Esophagus muscularis mucosa (tissue), 3 donors: ENCODE measurements around the gene MRPL50.

ENCODE experiments used
- CTCF ChIP-seq, 3 experiments: fragments of 200-600 bp in 2 of 3; fragments of 450-650 bp in 1 of 3; sonication (generic) in 2 of 3; IDR thresholded peaks; one replicate each; pipeline ENCODE4 v1.5.1; 2017 to 2019; ENCODE audit warnings: antibody characterized with exemption in 3 of 3, mild to moderate bottlenecking in 2 of 3, moderate library complexity in 1 of 3
- POLR2A ChIP-seq: fragments of 450-650 bp; IDR thresholded peaks from one replicate; pipeline ENCODE4 v1.6.1; 2017; ENCODE audit warnings: antibody characterized with exemption, moderate library complexity, mild to moderate bottlenecking, low read depth
- POLR2AphosphoS5 ChIP-seq, 2 donors: sonication (generic); formaldehyde crosslinking; IDR thresholded peaks; one replicate each; pipeline ENCODE4 v1.6.1; 2017; ENCODE audit warnings: antibody characterized with exemption in 2 of 2

- TF ChIP-seq CTCF (IDR thresholded peaks at IDR 0.05) (no peak), POLR2A (no peak), POLR2AphosphoS5 (IDR thresholded peaks at IDR 0.05) (no peak)
Observed at GRCh38 chr9:101372327-101373118, 25.9 kb downstream of the MRPL50 start.
